Ishikawa (cell line): ENCODE measurements around the gene NME3.

ENCODE experiments used
- CEBPB ChIP-seq: IDR thresholded peaks from 2 replicates; pipeline ENCODE4 v1.6.1; 2012
- CREB1 ChIP-seq: IDR thresholded peaks from 2 replicates; pipeline ENCODE4 v1.6.1; 2012; ENCODE audit warnings: low read depth
- EP300 ChIP-seq: IDR thresholded peaks from 2 replicates; pipeline ENCODE4 v1.6.1; 2012; ENCODE audit warnings: borderline replicate concordance
- MAX ChIP-seq: IDR thresholded peaks from 2 replicates; pipeline ENCODE4 v1.6.1; 2012
- RAD21 ChIP-seq: IDR thresholded peaks from 2 replicates; pipeline ENCODE4 v1.6.1; 2012; ENCODE audit warnings: low read depth
- TAF1 ChIP-seq: IDR thresholded peaks from 2 replicates; pipeline ENCODE4 v1.6.1; 2012; ENCODE audit warnings: low read depth, mild to moderate bottlenecking

DNA sequence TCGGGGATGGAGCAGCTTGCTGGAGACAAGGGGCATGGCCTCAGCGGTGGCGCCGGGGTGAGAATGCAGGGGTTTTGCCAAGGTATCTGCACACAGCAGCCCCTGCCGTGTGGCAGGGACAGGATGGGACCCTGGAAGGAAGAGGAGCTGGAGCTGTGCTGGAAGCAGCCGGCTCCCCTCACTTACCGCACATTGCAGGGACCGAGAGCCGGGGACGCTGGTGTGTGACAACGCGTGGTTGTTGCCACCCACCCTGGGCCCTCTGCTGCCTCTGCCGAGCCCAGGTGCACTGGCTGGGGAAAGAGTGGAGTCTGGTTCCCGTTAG lies 14.5 kb upstream of the NME3 start:
- no peak for TF ChIP-seq TAF1
- TF ChIP-seq EP300 = no peak
- TF ChIP-seq CEBPB = no peak
- no peak for TF ChIP-seq MAX
- TF ChIP-seq RAD21 = no peak
- TF ChIP-seq CREB1 = no peak
